H1 (cell line): ENCODE results near the gene SLC38A8. TPM values are rescaled to one million over a fixed set of nuclear protein-coding genes. Genes with fewer than 3 reads are reported as not detected.

ENCODE experiments used
- CTCF ChIA-PET: fragments of 300-600 bp; sonication (Branson Sonifier 250); formaldehyde crosslinking; loops from one replicate; lab custom pipeline; 2021; ENCODE audit not compliant: partially characterized antibody; lab: Charles Lee
- POLR2A ChIA-PET: fragments of 300-600 bp; sonication (Branson Sonifier 250); formaldehyde crosslinking; loops from one replicate; lab custom pipeline; 2021; ENCODE audit warnings: inconsistent platforms; ENCODE audit not compliant: partially characterized antibody; lab: Charles Lee
- DNase-seq, 2 experiments: peaks; one replicate each; pipeline versions ENCODE4 v3.0.0 to v3.0.0-alpha.2; 2010 to 2022; ENCODE audit warnings: low spot score in 2 of 2, low read depth in 1 of 2, mixed read lengths in 1 of 2
- FAIRE-seq: peaks from 2 replicates; lab custom pipeline; 2011; peaks lifted over from hg19 to GRCh38; lab: Jason Lieb, UNC
- H2AFZ ChIP-seq: 2 replicates; pipeline ENCODE4 v1.8.1; 2012; ENCODE audit warnings: low read length, inconsistent platforms
- H2AK5ac ChIP-seq: 2 replicates; pipeline ENCODE4 v1.6.1; 2013; ENCODE audit warnings: low read depth, low read length
- H2BK120ac ChIP-seq: replicated peaks from 2 replicates; pipeline ENCODE3; 2013; ENCODE audit warnings: low read depth, low read length, inconsistent platforms
- H2BK12ac ChIP-seq: 2 replicates; pipeline ENCODE4 v1.6.1; 2013; ENCODE audit warnings: low read depth, low read length
- H2BK15ac ChIP-seq: 2 replicates; pipeline ENCODE4 v1.6.1; 2013; ENCODE audit warnings: low read length
- H2BK20ac ChIP-seq: 2 replicates; pipeline ENCODE4 v1.6.1; 2013; ENCODE audit warnings: low read length
- H2BK5ac ChIP-seq: 2 replicates; pipeline ENCODE4 v1.6.1; 2013; ENCODE audit warnings: low read depth, low read length
- H3K14ac ChIP-seq: 2 replicates; pipeline ENCODE4 v1.6.1; 2013; ENCODE audit warnings: inconsistent platforms; ENCODE audit not compliant: insufficient read length
- H3K18ac ChIP-seq: 2 replicates; pipeline ENCODE4 v1.6.1; 2013; ENCODE audit warnings: low read length; ENCODE audit errors: extremely low read depth
- H3K23ac ChIP-seq: 2 replicates; pipeline ENCODE4 v1.6.1; 2013; ENCODE audit warnings: inconsistent platforms; ENCODE audit not compliant: insufficient read length
- H3K23me2 ChIP-seq: 2 replicates; pipeline ENCODE4 v1.6.1; 2013; ENCODE audit warnings: low read depth, low read length
- H3K27ac ChIP-seq: 2 replicates; pipeline ENCODE4 v1.6.1; 2011; ENCODE audit warnings: low read depth, low read length, inconsistent platforms
- H3K27me3 ChIP-seq, 4 experiments: replicated peaks in 1 of 4; 1 replicate in 1 of 4; 2 replicates in 3 of 4; pipeline versions ENCODE4 v1.6.1 to v1.8.1; 2011 to 2013; ENCODE audit warnings: low read length in 3 of 4, mild to moderate bottlenecking in 3 of 4, inconsistent platforms in 2 of 4, mixed read lengths in 2 of 4, moderate library complexity in 1 of 4; ENCODE audit not compliant: control insufficient read depth in 3 of 4, insufficient read depth in 3 of 4; ENCODE audit errors: extremely low read depth in 1 of 4
- H3K36me3 ChIP-seq, 4 experiments: 2 replicates each; pipeline versions ENCODE4 v1.6.1 to v1.8.1; 2011 to 2013; ENCODE audit warnings: mild to moderate bottlenecking in 4 of 4, low read length in 3 of 4, moderate library complexity in 2 of 4, control low read depth in 1 of 4, inconsistent platforms in 1 of 4; ENCODE audit not compliant: insufficient read depth in 4 of 4, control insufficient read depth in 2 of 4
- H3K4ac ChIP-seq: replicated peaks from 2 replicates; pipeline ENCODE3; 2013; ENCODE audit warnings: low read length, low read depth, mixed read lengths, inconsistent platforms; ENCODE audit not compliant: insufficient read length
- H3K4me1 ChIP-seq, 4 experiments: replicated peaks in 1 of 4; 1 replicate in 1 of 4; 2 replicates in 3 of 4; pipeline versions ENCODE4 v1.6.1 to v1.8.1; 2011 to 2013; ENCODE audit warnings: low read length in 3 of 4, inconsistent platforms in 2 of 4, mixed read lengths in 1 of 4; ENCODE audit not compliant: insufficient read depth in 4 of 4, control insufficient read depth in 3 of 4
- H3K4me2 ChIP-seq, 2 experiments: 2 replicates each; pipeline versions ENCODE4 v1.6.1 to v1.8.1; 2011 to 2013; ENCODE audit warnings: low read depth in 2 of 2, low read length in 2 of 2, control low read depth in 1 of 2, inconsistent platforms in 1 of 2, mild to moderate bottlenecking in 1 of 2; ENCODE audit not compliant: insufficient read depth in 1 of 2
- H3K4me3 ChIP-seq, 4 experiments: fragments of 200-600, 300-600 bp in 1 of 4; sonication (generic), shearing (Covaris generic), sonication (Bioruptor Twin) in 1 of 4; 2 replicates each; pipeline versions ENCODE4 v1.5.1 to v1.8.1; 2011 to 2016; ENCODE audit warnings: low read length in 4 of 4, low read depth in 3 of 4, control low read depth in 2 of 4, inconsistent platforms in 2 of 4, mild to moderate bottlenecking in 2 of 4, mixed read lengths in 1 of 4, moderate library complexity in 1 of 4; ENCODE audit not compliant: insufficient read depth in 2 of 4; ENCODE audit errors: extremely low read depth in 1 of 4
- H3K56ac ChIP-seq: replicated peaks from 2 replicates; pipeline ENCODE3; 2013; ENCODE audit warnings: low read depth, mild to moderate bottlenecking, mixed read lengths, low read length, inconsistent platforms; ENCODE audit not compliant: insufficient read length
- H3K79me1 ChIP-seq: 2 replicates; pipeline ENCODE4 v1.6.1; 2013; ENCODE audit warnings: low read depth, low read length, control low read depth
- H3K79me2 ChIP-seq, 2 experiments: 2 replicates each; pipeline versions ENCODE4 v1.6.1 to v1.8.1; 2012 to 2013; ENCODE audit warnings: low read length in 2 of 2, mild to moderate bottlenecking in 2 of 2, inconsistent platforms in 1 of 2; ENCODE audit not compliant: insufficient read depth in 2 of 2, control insufficient read depth in 1 of 2
- H3K9ac ChIP-seq, 4 experiments: replicated peaks in 1 of 4; 1 replicate in 1 of 4; 2 replicates in 3 of 4; pipeline versions ENCODE4 v1.6.1 to v1.8.1; 2011 to 2013; ENCODE audit warnings: low read depth in 3 of 4, low read length in 3 of 4, control low read depth in 2 of 4, mild to moderate bottlenecking in 2 of 4, moderate library complexity in 2 of 4, inconsistent platforms in 1 of 4; ENCODE audit errors: extremely low read depth in 1 of 4
- H3K9me3 ChIP-seq, 2 experiments: 2 replicates each; pipeline versions ENCODE4 v1.6.1 to v1.8.1; 2012 to 2013; ENCODE audit warnings: mild to moderate bottlenecking in 2 of 2, moderate library complexity in 2 of 2, control low read depth in 1 of 2, inconsistent platforms in 1 of 2, low read depth in 1 of 2, low read length in 1 of 2, mixed read lengths in 1 of 2; ENCODE audit not compliant: insufficient read depth in 2 of 2
- H4K20me1 ChIP-seq, 2 experiments: replicated peaks in 1 of 2; 2 replicates each; pipeline versions ENCODE3 to v1.8.1; 2011 to 2013; ENCODE audit warnings: inconsistent platforms in 2 of 2, low read length in 2 of 2, mild to moderate bottlenecking in 1 of 2; ENCODE audit not compliant: insufficient read depth in 2 of 2, control insufficient read depth in 1 of 2
- H4K5ac ChIP-seq: 2 replicates; pipeline ENCODE4 v1.6.1; 2013; ENCODE audit warnings: low read length, low read depth, mixed read lengths, inconsistent platforms; ENCODE audit not compliant: insufficient read length
- H4K8ac ChIP-seq: 2 replicates; pipeline ENCODE4 v1.8.0; 2013; ENCODE audit warnings: mild to moderate bottlenecking, moderate library complexity, low read length, inconsistent platforms; ENCODE audit not compliant: insufficient read depth; ENCODE audit errors: extremely low read depth
- H4K91ac ChIP-seq: replicated peaks from 2 replicates; pipeline ENCODE3; 2013; ENCODE audit warnings: low read length, mixed read lengths, inconsistent platforms; ENCODE audit not compliant: insufficient read length
- CHD1 ChIP-seq: IDR thresholded peaks from 2 replicates; pipeline ENCODE4 v1.6.1; 2012; ENCODE audit warnings: low read depth, low read length, improper control_type of control experiment
- CREB1 ChIP-seq: IDR thresholded peaks from 2 replicates; pipeline ENCODE4 v1.6.1; 2012; ENCODE audit warnings: inconsistent platforms
- HDAC2 ChIP-seq, 2 experiments: fragments of 300-600 bp in 1 of 2; sonication (generic) in 1 of 2; IDR thresholded peaks; 2 replicates each; pipeline ENCODE4 v1.6.1; 2011 to 2012; ENCODE audit warnings: low read depth in 2 of 2, low read length in 2 of 2, mild to moderate bottlenecking in 2 of 2, moderate library complexity in 2 of 2, borderline replicate concordance in 1 of 2, inconsistent platforms in 1 of 2
- RBBP5 ChIP-seq: IDR thresholded peaks from 2 replicates; pipeline ENCODE4 v1.7.1; 2012; ENCODE audit warnings: low read depth, mild to moderate bottlenecking, inconsistent platforms, low read length, moderate library complexity, borderline replicate concordance
- SIRT6 ChIP-seq: IDR thresholded peaks from one replicate; pipeline ENCODE4 v1.7.1; 2012; ENCODE audit warnings: low read length, inconsistent platforms
- WGBS, 2 experiments: shearing (Covaris generic) in 1 of 2; methylation state at CpG; one replicate each; pipeline versions ENCODE4 v1.1.6 to v1.1.7; 2013 to 2015; ENCODE audit warnings: low lambda C conversion rate in 2 of 2, mixed read lengths in 2 of 2, inconsistent platforms in 1 of 2, low coverage in 1 of 2, missing lambda C conversion rate in 1 of 2; ENCODE audit not compliant: insufficient replicate concordance in 2 of 2, insufficient coverage in 1 of 2, insufficient read length in 1 of 2; ENCODE audit errors: extremely low coverage in 1 of 2, missing lambda C conversion rate in 1 of 2; 5-methylcytosine and 5-hydroxymethylcytosine counted together
- polyA plus RNA-seq, 7 experiments: library from polyadenylated mRNA; depleted of rRNA in 3 of 7; stranded (reverse) in 5 of 7; unstranded in 2 of 7; fragments of >200 nt in 5 of 7; fragments of 200-250 nt in 2 of 7; gene quantifications; 1 replicate in 5 of 7; 2 replicates in 1 of 7; 4 replicates in 1 of 7; pipeline versions ENCODE4 v1.2.1 to v1.2.3, GENCODE V29; 2011 to 2013; ENCODE audit warnings: missing spikeins in 2 of 7, mixed read lengths in 2 of 7
- total RNA-seq: library from RNA; stranded (reverse); fragmentation: NEBNext Ultra II Directional; extraction: Animal tissue kit (Norgen Biotek cat#: 25700); gene quantifications from 2 replicates; pipeline ENCODE4 v1.2.1, GENCODE V29; 2021

SLC38A8 gene
- total and polyA plus RNA-seq, 2 of the 8 experiments (the other 6 are each of a cell fraction or from before 2014, with no cell fraction given): 0.08 TPM; not detected in 1

- H3K56ac ChIP-seq: no peak overlapping the region
- H4K20me1 ChIP-seq: peaks cover 1 to 8% of the 10 kb centered on the region in 2 experiments
- 96% methylated on average over 13 of the region's 15 CpGs; no CpG with 5 or more reads in 1 of the 2 experiments for WGBS, 2 experiments
- POLR2A ChIA-PET: no interaction called here
- no peak overlapping the region for H3K4me3 ChIP-seq
- H3K79me2 ChIP-seq: no peaks in the 10 kb centered on the region
- H2BK15ac ChIP-seq: no peak overlapping the region
- H3K23me2 ChIP-seq: no peaks in the 10 kb centered on the region; the same call in 1 of the 2 replicates
- H3K4ac ChIP-seq: no peak overlapping the region
- H3K14ac ChIP-seq: no peak overlapping the region
- H2AFZ ChIP-seq: no peak overlapping the region
- CTCF ChIA-PET: interaction anchor here (0.8 to 21.4 kb wide), 8 partner anchors 10 to 118 kb away, joined by 3 to 366 read pairs (median 4); partner anchors contain the start of genes OSGIN1 and SLC38A8
- H3K36me3 ChIP-seq: peaks cover 8 to 40% (median 23%) of the 10 kb centered on the region in 4 experiments
- H4K91ac ChIP-seq: no peak overlapping the region
- no peak overlapping the region for H3K4me2 ChIP-seq
- no peak overlapping the region for H3K23ac ChIP-seq
- H3K27me3 ChIP-seq: no peaks in the 10 kb centered on the region
- no peak overlapping the region for H3K9ac ChIP-seq
- FAIRE-seq (no peak), DNase-seq (no peak)
- H4K5ac ChIP-seq: no peak overlapping the region
- H4K8ac ChIP-seq: no peak overlapping the region
- H2AK5ac ChIP-seq: no peak overlapping the region
- no peaks in the 10 kb centered on the region; the same call in 1 of the 2 replicates for H3K79me1 ChIP-seq
- H3K4me1 ChIP-seq: no peaks in the 10 kb centered on the region
- H2BK120ac ChIP-seq: no peak overlapping the region
- H3K9me3 ChIP-seq: no peaks in the 10 kb centered on the region
- H3K18ac ChIP-seq: no peak overlapping the region
- no peak overlapping the region for H2BK12ac ChIP-seq
- no peak overlapping the region for H3K27ac ChIP-seq
- TF ChIP-seq RBBP5 (no peak), SIRT6 (no peak), HDAC2 (IDR thresholded peaks at IDR 0.05; ENCODE audit: borderline replicate concordance in 1 of 2, low read depth in 2 of 2, low read length in 2 of 2) (no peak), CREB1 (no peak), CHD1 (no peak)
- no peak overlapping the region; the same call in 1 of the 2 replicates for H2BK5ac ChIP-seq
- H2BK20ac ChIP-seq: no peak overlapping the region
Observed at GRCh38 chr16:84058211-84058610, 15.6 kb upstream of the SLC38A8 start.
